ENCODE data around the gene KBTBD7. TPM values are rescaled to one million over a fixed set of nuclear protein-coding genes. Genes with fewer than 3 reads are reported as not detected.

The KBTBD7 gene
- total RNA-seq, 1 experiment from 2014 or later = 6.2 TPM

DNA sequence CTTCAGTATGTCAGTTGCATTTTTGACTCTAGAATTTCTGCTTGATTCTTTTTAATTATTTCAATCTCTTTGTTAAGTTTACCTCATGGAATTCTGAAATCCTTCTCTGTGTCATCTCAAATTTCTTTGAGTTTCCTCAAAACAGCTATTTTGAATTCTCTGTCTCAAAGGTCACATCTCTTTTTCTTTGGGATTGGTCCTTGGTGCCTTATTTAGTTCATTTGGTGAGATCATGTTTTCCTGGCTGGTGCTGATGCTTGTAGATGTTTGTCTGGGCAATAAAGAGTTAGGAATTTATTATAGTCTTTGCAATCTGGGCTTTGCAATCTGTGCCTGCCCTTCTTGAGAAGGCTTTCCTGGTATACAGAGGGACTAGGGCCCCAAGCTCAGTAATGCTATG lies 18.5 kb upstream of the KBTBD7 start:
- H3K36me3 ChIP-seq (ENCODE audit: control insufficient read depth in 1 of 2, insufficient read depth in 2 of 2, low read length in 2 of 2) = no peaks in the 10 kb centered on the region
- H3K9ac ChIP-seq (ENCODE audit: low read length) = no peak overlapping the region
- no peak overlapping the region for H3K27ac ChIP-seq (ENCODE audit: low read depth, low read length)
- peaks cover 0 to 12% of the 10 kb centered on the region in 2 experiments; a peak in 2 of 4 replicates for H3K9me3 ChIP-seq (ENCODE audit: control insufficient read depth in 1 of 2, insufficient read depth in 1 of 2, low read depth in 1 of 2, low read length in 2 of 2)
- intact Hi-C loops (cut with micrococcal nuclease) = no loop called here
- ChIA-PET CTCF (no interaction called here), RAD21 (ENCODE audit: low non-redundant PET in 1 of 2, low total read pairs in 2 of 2, uncharacterized antibody in 2 of 2, unreplicated experiment in 2 of 2) (no interaction called here), POLR2A (no interaction called here)
- TF ChIP-seq SRF (IDR thresholded peaks at IDR 0.05; ENCODE audit: low read depth) (no peak), JUND (IDR thresholded peaks at IDR 0.05) (no peak), CBX3 (IDR thresholded peaks at IDR 0.05; ENCODE audit: low read depth) (no peak), ZFX (IDR thresholded peaks at IDR 0.05) (no peak), ZBTB33 (IDR thresholded peaks at IDR 0.05; ENCODE audit: extremely low read depth, insufficient replicate concordance, low read length) (no peak), POLR2AphosphoS5 (IDR thresholded peaks at IDR 0.05; ENCODE audit: low read depth, low read length) (no peak), SIN3A (IDR thresholded peaks at IDR 0.05; ENCODE audit: low read depth) (no peak)
- TF ChIP-seq, protein P1, sequence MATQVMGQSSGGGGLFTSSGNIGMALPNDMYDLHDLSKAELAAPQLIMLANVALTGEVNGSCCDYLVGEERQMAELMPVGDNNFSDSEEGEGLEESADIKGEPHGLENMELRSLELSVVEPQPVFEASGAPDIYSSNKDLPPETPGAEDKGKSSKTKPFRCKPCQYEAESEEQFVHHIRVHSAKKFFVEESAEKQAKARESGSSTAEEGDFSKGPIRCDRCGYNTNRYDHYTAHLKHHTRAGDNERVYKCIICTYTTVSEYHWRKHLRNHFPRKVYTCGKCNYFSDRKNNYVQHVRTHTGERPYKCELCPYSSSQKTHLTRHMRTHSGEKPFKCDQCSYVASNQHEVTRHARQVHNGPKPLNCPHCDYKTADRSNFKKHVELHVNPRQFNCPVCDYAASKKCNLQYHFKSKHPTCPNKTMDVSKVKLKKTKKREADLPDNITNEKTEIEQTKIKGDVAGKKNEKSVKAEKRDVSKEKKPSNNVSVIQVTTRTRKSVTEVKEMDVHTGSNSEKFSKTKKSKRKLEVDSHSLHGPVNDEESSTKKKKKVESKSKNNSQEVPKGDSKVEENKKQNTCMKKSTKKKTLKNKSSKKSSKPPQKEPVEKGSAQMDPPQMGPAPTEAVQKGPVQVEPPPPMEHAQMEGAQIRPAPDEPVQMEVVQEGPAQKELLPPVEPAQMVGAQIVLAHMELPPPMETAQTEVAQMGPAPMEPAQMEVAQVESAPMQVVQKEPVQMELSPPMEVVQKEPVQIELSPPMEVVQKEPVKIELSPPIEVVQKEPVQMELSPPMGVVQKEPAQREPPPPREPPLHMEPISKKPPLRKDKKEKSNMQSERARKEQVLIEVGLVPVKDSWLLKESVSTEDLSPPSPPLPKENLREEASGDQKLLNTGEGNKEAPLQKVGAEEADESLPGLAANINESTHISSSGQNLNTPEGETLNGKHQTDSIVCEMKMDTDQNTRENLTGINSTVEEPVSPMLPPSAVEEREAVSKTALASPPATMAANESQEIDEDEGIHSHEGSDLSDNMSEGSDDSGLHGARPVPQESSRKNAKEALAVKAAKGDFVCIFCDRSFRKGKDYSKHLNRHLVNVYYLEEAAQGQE (IDR thresholded peaks at IDR 0.05; ENCODE audit: low read depth) = no peak
- no peaks in the 10 kb centered on the region for H3K9me2 ChIP-seq (ENCODE audit: insufficient read depth)
- no peaks in the 10 kb centered on the region for H3K27me3 ChIP-seq (ENCODE audit: insufficient read depth, low read length)
- DNase-seq (ENCODE audit: low read depth, low spot score) (no peak), ATAC-seq (no peak)
- peaks cover 0 to 9% of the 10 kb centered on the region in 2 experiments; a peak in 1 of 4 replicates for H3K4me1 ChIP-seq (ENCODE audit: control insufficient read depth in 1 of 2, insufficient read depth in 2 of 2, low read length in 2 of 2)
- no peak overlapping the region for H3K4me2 ChIP-seq (ENCODE audit: low read length)
- H2AFZ ChIP-seq (ENCODE audit: low read depth, low read length, poor library complexity, severe bottlenecking) = no peak overlapping the region
- no peak overlapping the region for H3K4me3 ChIP-seq (replicated peaks in 1 of 2; ENCODE audit: low read depth in 1 of 2, low read length in 2 of 2)
- BruUV-seq (replicated peaks) = no TSS peak
- no peaks in the 10 kb centered on the region for H4K20me1 ChIP-seq (ENCODE audit: insufficient read depth)
- H3K79me2 ChIP-seq (ENCODE audit: insufficient read depth, low read length) = no peaks in the 10 kb centered on the region

All from HCT116 (cell line).